Testis (tissue), 2 donors: ENCODE measurements around the gene MRPL36.

Experiments
- POLR2A ChIP-seq: fragments of 450-650 bp; IDR thresholded peaks from one replicate; pipeline ENCODE4 v1.6.1; 2017; ENCODE audit warnings: antibody characterized with exemption, mild to moderate bottlenecking, moderate library complexity
- TF ChIP-seq, protein P1 (sequence below), 3 experiments: fragments of 450-650 bp in 2 of 3; fragments of 200-600 bp in 1 of 3; sonication (generic) in 1 of 3; IDR thresholded peaks; one replicate each; pipeline ENCODE4 v1.5.1; 2016 to 2019; ENCODE audit warnings: antibody characterized with exemption in 3 of 3, mild to moderate bottlenecking in 2 of 3, moderate library complexity in 1 of 3

DNA sequence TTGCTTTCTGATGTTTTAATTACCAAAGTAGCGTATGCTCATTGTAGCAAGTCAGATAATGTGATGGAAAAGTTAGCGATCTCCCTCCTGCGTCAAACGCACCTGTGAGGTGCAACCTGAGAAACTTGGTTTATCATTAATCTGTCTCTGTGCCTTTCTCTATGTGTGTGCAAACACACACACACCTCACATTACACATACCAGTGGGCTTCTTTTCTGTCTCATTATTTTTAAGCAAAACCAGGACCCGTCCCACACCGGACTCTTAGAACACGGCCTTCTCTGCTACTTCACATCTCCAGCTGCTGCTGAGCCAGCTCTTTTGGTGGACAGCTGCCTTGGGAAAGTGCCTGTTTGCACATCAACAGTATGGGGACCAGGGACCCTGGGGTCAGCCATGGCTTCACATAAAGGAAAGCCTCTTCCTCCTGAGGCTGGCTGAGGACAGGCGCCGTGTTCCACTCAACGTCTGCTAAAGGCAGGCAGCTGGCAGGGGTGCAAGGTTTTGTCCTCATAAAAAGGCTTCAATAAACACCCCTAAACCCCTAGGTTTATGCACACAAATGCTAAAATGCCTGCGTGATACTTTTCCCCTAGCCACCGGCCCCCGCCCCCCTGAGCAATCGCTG lies 44.2 kb downstream of the MRPL36 start:
- TF ChIP-seq POLR2A = no peak
- TF ChIP-seq, protein P1, sequence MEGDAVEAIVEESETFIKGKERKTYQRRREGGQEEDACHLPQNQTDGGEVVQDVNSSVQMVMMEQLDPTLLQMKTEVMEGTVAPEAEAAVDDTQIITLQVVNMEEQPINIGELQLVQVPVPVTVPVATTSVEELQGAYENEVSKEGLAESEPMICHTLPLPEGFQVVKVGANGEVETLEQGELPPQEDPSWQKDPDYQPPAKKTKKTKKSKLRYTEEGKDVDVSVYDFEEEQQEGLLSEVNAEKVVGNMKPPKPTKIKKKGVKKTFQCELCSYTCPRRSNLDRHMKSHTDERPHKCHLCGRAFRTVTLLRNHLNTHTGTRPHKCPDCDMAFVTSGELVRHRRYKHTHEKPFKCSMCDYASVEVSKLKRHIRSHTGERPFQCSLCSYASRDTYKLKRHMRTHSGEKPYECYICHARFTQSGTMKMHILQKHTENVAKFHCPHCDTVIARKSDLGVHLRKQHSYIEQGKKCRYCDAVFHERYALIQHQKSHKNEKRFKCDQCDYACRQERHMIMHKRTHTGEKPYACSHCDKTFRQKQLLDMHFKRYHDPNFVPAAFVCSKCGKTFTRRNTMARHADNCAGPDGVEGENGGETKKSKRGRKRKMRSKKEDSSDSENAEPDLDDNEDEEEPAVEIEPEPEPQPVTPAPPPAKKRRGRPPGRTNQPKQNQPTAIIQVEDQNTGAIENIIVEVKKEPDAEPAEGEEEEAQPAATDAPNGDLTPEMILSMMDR (IDR thresholded peaks at IDR 0.05) = no peak
